K562 (cell line): ENCODE data around the gene CCL2.

Experiments
- FOXK2 ChIP-seq, 2 experiments: fragments of 450-650 bp; IDR thresholded peaks in 1 of 2; conservative IDR thresholded peaks in 1 of 2; 2 replicates each; pipeline ENCODE4 v1.6.1; 2016; ENCODE audit warnings: low read depth in 2 of 2, mild to moderate bottlenecking in 1 of 2
- POU5F1 ChIP-seq: fragments of 150-350 bp; IDR thresholded peaks from 2 replicates; pipeline ENCODE4 v1.6.1; 2014; ENCODE audit warnings: borderline replicate concordance, low read length, low read depth, mild to moderate bottlenecking; ENCODE audit not compliant: partially characterized antibody
- TCF3 ChIP-seq: sonication (generic); formaldehyde crosslinking; IDR thresholded peaks from 2 replicates; pipeline ENCODE4 v1.4.0; 2020; ENCODE audit warnings: mild to moderate bottlenecking, missing genetic modification reagents
- ZEB2 ChIP-seq: fragments of 450-650 bp; IDR thresholded peaks from 2 replicates; pipeline ENCODE4 v1.6.1; 2016
- TF ChIP-seq, protein P1 (sequence below), 3 experiments: IDR thresholded peaks in 2 of 3; conservative IDR thresholded peaks in 1 of 3; 2 replicates each; pipeline ENCODE4 v1.5.1; 2011 to 2012; ENCODE audit warnings: low read length in 3 of 3, mild to moderate bottlenecking in 3 of 3, control low read depth in 2 of 3, improper control_type of control experiment in 1 of 3, inconsistent platforms in 1 of 3, low read depth in 1 of 3, mixed read lengths in 1 of 3, moderate library complexity in 1 of 3; ENCODE audit not compliant: insufficient read depth in 2 of 3

DNA sequence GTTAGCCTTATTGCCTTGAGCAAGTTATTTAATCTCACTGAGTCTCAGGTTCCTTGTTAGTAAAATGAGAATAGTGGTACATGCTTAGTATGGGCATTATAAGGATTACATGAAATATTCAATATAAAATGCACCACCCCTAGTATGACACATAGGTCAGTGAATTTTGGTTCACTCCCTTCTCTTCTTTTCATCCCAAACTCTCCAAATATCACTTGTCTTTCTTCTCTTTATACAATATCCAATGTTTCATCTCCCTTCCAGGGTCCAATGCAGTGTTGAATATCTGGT is 28.4 kb upstream of the CCL2 start:
- no peak for TF ChIP-seq ZEB2
- TF ChIP-seq, protein P1, sequence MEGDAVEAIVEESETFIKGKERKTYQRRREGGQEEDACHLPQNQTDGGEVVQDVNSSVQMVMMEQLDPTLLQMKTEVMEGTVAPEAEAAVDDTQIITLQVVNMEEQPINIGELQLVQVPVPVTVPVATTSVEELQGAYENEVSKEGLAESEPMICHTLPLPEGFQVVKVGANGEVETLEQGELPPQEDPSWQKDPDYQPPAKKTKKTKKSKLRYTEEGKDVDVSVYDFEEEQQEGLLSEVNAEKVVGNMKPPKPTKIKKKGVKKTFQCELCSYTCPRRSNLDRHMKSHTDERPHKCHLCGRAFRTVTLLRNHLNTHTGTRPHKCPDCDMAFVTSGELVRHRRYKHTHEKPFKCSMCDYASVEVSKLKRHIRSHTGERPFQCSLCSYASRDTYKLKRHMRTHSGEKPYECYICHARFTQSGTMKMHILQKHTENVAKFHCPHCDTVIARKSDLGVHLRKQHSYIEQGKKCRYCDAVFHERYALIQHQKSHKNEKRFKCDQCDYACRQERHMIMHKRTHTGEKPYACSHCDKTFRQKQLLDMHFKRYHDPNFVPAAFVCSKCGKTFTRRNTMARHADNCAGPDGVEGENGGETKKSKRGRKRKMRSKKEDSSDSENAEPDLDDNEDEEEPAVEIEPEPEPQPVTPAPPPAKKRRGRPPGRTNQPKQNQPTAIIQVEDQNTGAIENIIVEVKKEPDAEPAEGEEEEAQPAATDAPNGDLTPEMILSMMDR (IDR thresholded peaks at IDR 0.05 in 2 of 3, conservative IDR thresholded peaks at IDR 0.05 in 1 of 3; ENCODE audit: insufficient read depth in 2 of 3, low read depth in 1 of 3, low read length in 3 of 3), result no peak
- no peak for TF ChIP-seq TCF3 (CRISPR knock-in tag)
- no peak for TF ChIP-seq POU5F1
- no peak for TF ChIP-seq FOXK2 (conservative IDR thresholded peaks at IDR 0.05 in 1 of 2, IDR thresholded peaks at IDR 0.05 in 1 of 2; ENCODE audit: low read depth in 2 of 2)
